ENCODE data around the gene PPP3CA.

Gene PPP3CA

DNA sequence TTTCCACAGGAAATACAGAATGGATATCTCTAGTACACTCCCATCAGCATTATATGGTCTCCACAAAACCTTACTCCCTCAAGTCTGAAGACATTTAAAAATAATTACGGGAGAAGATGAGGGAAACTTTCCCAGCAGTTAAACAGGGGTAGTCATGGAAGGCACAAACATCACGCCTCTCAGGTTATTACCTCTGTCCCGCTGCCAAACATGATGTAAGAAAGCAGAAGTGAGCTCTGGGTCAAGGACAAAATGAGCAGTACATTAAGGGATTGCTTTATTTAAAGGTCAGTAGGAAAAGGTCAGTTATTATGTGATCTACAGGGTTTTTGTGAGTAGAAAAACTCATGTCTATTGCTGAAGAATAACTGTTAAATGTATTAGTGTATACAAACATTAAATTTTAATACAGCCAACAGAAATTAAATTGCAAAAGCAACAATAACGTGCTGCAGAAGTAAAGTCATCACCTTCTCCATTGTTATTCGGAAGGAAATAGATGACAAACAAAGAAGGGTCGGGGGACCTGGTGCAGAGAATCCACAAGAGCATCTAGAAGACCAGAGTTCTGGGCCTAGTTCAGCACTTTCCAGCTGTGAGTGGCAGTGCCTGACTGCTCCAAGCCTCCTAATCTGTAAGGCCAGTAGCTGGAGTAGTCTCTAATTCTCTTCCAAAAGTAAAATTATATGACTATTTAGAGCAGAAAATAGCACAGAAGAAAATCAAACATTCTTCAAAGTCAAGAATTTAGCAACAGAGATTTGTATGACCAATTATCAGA lies 171.2 kb downstream of the PPP3CA start:
- DNase-seq (ENCODE audit: low read depth), result no peak

DNA sequence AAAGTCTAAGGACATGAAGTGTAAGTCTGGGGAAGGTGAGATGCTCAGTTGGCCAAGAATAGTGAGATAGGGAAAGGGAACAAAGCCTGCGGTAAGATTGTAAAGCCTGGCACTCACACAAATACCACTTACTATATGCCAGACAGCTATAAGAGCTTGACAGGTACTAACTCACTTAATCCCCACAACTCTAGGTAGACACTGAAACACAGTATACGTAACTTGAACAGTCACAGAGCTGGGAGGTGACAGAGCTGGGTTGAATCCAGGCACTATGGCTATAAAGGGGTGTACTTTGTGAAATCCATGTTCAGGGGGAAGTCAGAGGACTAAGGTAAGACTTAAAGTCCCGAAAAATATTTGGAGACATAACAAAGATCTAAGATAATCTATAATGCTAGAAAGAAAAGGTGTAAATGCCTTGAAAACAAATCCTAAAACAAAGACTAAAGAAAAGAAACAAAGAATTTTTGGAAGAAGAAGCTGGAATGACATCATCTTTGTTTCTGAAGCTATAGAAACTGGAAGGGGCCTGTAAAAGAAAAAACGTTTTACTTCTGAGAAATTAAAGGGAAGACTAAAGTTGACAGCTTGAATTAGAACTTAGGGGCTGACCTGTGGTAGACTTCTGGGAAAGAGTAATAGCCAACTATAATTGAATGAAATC lies 172.5 kb downstream of the PPP3CA start:
- DNase-seq (ENCODE audit: low read depth), result no peak

DNA sequence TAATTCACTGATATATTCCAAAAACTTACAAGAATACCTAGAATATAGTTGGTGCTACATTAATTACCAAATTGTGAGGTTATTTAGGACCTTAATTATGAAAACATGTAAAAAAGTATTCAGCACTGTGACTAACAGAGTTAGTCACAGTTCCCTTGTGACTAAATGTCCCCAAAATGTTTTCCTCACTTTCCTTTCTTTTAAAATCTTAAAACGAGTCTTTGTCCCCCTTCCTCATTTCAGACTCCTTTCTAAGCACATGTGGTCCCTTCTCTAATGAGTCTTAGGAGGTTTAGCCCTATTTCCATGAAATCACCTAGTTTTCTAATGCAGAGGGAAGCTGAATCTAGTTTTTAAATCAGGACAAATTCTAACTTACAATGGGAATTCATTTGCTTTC lies 175.0 kb downstream of the PPP3CA start:
- DNase-seq (ENCODE audit: low read depth), result no peak

DNA sequence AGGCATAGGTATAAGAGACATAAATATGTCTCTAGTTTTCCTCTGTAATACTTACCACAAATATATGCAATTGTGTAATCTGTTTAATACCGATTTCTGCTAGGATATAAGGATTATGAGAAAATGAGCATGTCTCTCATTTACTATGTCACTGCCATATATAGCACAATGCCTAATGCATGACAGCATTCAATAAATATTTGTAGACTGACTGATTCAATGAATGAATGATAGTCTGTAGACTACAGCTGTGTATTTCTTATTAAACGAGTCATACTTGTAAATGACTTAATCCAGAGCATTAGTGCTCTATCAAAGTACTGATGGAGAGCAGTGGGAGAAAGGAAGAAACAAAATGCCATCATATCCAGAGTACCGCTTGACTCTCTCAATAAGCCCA lies 175.6 kb downstream of the PPP3CA start:
- no peak for DNase-seq (ENCODE audit: low read depth)

DNA sequence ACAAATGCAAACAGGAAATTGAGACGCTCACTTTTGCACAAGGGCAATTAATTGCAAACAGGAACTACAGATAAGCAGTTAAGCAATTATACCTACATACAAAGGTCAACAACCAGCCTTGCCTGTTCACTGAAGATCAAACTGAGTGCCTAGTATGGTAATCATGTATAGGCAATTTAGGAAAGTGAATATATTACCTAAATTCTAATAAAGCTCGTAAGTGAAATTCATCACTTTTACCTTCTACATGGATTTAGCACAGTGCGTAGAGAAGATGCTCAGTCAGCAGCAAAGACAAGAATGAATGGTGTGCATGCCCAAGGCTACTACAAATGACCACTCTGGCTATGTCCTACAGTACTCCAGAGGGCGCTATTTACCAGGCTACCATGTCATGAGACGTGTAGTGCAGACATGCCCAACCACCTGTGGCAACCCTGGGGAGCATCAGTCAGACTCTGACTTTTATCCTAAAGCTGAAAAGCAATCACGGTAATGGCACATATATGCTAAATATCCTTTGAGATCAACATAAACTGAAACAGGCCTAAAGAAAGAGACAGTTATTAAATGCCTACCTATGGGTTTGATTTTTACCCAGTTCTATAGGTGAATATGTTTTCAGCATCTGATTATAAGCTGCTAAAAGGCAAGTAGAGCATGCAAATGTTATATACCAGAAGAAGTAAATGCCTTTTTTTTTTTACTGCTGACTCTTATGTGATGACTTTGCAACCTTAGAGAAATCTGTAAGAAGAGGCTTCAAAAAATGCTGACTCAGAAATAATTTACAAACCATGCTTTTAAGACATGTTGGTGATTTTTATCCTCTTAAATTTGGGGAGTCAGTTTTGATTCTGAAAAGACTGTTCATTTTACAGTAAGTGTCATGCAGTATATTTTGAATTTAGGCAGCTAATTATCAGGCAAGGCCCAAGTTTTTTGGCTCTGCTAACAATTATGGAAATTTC lies 178.0 kb downstream of the PPP3CA start:
- no peak for DNase-seq (ENCODE audit: low read depth)

DNA sequence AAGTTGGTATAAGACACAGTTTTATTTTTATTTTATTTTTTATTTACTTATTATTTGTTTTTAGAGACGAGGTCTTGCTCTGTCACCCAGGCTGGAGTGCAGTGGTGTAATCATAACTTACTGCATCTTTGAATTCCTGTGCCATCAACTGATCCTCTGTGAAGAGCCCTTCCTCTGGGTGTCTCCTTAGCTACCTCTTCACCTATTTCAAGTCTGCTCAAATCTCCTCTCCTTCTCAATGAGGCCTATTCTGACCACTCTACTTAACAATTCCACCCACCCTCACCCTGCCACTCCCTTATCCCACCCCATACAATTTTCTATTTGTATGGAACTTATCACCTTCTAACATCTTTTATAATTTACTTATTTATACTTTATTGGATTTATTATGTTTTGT lies 183.4 kb downstream of the PPP3CA start:
- no peak for DNase-seq (ENCODE audit: low read depth)

DNA sequence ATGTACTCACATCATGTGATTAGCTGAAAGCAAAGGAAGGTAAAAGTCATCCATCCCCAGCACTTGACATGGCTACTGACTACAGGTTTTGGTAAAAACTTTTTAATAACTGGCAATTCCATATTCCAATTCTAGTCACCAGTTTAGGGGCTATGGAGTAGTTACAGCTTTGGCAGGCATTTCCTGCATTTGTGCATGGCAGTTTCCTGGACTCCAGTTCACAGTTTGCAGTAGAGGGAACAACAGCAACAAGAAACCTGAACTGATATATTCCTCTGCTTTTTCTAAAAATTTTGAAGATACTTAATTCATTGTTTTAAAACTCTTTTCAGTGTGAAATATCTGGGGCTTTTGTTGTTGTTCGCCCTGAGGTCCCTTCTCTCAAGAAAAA lies 184.3 kb downstream of the PPP3CA start:
- no peak for DNase-seq (ENCODE audit: low read depth)

DNA sequence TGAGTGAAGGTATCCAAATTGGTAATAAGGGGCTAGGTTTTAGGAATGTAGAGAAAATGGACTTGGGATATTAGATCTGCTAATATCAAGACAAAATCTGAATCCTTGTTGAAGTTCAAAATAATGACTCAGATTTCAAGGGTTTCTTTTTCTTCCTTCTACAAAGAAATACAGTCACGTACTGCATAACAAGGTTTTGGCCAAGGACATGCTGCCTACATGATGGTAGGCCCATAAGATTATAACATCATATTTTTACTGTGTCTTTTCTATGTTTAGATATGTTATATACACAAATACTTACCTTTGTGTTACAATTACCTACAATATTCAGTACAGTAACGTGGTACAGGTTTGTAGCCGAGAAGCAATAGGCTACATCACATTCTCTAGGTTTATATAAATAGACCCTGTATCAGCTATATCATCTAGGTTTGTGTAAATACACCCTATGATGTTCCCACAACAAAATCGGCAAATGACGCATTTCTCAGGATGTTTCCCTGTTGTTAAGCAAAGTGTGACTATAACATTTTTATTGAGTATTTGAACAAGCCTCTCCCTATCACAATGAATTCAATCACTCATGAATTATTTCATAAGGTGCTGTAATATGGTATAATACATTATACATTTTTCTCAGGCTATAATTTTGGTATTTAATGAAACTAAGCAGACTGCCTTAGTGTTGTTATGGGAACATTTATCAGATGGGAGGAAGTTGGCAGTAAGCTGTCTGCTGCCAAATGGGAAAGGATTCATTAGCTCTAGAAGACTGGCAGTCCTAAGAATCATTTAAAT lies 186.3 kb downstream of the PPP3CA start:
- DNase-seq (ENCODE audit: low read depth), result no peak

DNA sequence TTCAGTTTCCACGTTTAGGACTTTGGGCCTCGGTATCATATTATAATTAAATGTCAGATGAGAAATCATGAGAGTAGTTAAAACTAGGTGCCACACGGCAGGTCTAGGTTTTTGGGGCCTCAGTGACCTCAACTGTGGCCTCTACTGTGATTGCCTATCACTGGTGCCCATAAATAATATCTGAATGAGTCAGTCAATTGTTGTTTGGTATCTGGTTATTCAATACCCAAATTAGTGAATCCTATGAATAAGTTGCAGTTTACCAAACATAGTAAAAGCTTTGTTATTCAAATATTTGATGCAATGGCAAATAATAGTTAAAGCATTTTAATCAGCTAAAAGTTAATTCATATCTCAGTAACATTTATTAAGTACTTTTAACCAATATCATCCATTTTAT lies 188.8 kb downstream of the PPP3CA start:
- no peak for DNase-seq (ENCODE audit: low read depth)

DNA sequence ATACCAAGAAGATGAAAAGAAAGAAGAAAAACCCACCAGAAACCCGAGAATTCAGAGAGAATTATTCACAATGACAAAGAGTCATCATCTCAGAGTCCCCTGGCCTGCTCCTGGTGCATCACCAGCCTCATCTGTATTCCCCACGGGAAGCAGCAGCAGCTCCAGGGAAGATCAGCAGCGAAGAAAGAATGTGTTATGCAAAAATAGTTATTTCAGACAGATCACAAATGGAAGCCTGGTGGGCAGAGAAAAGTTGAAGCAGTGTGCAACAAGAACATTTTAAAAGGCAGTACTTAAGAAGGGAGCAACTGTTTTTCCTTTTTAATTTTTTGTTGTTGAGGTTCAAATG lies 189.2 kb downstream of the PPP3CA start:
- no peak for DNase-seq (ENCODE audit: low read depth)

DNA sequence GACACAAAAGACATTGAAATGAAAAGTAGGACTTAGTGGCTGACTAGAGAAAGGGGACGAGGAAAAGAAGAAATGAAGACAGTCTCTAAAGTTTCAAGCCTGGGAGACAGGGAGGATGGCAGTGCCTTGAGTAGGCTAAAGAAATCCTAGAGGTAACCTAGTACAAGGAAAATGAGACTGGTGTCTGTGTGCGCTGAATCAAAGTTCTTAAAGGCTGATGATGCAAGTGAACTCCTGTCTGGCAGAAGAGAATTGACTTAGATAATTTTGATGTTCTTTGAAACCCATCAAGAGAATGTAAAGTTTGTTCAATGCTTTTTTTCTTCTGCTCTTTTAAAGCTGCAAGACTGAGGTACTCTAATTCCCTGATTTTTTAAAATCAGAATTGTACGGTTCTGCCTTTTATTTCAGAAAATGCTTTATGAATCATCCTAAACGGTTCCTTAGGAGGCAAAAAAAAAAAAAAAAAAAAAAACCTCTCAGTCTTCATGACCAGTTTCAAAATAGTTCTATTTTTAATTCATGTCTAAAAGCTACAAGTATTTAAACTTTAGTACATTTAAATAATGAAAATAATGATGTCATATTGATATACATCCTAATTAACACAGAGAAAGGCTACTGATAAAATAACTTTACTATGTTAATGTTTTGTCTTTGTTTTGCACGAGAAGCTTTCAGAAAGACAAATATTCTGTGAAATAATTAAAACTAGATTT lies 189.8 kb downstream of the PPP3CA start:
- no peak for DNase-seq (ENCODE audit: low read depth)

DNA sequence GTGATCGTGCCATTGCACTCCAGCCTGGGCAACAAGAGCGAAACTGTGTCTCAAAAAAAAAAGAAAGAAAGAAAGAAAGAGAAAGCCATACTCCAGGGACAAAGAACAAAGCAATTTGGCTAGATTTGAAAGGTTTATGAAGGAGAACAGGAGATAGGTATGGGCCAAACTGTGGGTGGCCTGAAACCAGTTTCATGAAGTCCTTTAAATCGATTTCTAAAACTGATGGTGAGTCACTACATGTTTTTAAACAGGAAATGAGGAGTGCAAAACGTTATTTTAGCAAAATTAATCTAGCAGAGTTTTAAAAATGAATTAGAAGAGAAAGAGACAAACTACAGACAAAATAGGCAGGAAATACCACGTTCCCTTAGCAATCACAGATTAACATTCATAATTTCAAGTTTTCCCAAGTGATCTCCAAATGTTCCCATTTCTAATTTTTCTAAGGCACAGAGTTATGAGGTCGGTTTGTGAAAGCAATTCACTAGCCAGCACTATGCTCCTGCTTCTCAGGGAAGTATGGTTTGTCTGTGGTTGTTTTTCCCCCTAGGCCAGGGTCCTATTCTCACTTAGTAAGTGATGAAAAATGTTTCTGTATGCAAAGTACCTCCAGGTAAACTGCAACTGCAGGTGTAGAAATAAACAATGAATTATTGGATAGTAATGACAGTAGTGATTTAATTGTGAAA lies 190.6 kb downstream of the PPP3CA start:
- DNase-seq (ENCODE audit: low read depth), result no peak

DNA sequence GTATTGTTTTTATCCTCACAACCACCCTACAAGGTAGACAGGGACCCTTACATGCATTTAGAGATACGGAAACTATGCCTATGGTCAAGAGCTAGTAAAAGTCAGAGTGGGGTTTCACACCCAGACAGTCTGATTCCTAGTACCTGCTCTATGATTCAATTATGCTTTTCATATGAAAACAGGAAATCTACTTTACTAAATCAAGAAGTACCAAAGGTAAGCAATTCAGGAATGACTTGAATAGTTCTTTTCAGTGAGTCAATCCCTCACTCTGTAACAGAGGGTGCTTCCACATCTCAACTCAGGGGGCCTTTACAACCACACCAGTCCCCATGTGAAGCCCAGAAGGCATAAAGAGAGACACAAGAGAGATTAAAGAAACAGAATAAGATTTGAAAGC lies 191.4 kb downstream of the PPP3CA start:
- no peak for DNase-seq (ENCODE audit: low read depth)

DNA sequence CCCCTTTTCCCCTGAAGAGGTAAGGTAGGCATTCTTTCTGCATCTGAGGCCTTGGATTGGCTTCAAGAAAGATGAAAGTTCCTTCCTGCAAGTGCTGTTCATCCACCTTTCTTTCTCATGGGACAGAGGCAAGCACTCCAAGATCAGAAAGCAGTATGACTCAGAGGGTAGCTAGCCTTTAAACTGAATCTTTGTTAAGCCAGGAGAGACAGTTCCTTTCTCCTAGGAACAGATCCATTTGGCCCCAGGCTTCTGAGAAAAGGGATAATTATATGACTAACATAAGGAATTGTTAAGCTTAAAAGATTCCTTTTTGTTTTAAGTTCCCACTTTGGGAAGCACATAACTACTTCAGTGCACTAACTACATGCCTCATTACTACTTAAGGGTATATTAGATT lies 192.0 kb downstream of the PPP3CA start:
- DNase-seq (ENCODE audit: low read depth), result no peak

DNA sequence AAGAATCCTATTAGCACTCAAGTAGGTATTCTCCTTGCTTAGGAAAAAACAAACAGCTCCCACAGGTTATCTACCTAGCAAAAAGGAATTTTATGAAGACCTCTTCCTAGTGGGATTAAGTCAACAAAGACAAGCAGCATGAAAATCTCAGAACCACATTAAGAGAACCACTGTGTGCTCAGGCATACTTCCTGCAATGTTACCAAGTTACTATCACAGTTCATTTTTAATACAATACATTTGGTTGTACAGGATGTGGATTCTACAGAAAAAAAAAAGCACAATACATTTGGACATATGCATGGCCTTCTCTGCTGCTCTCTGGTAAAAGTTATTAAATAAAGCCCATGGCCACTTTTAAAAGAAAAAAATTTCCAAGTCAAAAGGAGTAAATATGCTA lies 193.7 kb downstream of the PPP3CA start:
- no peak for DNase-seq (ENCODE audit: low read depth)

DNA sequence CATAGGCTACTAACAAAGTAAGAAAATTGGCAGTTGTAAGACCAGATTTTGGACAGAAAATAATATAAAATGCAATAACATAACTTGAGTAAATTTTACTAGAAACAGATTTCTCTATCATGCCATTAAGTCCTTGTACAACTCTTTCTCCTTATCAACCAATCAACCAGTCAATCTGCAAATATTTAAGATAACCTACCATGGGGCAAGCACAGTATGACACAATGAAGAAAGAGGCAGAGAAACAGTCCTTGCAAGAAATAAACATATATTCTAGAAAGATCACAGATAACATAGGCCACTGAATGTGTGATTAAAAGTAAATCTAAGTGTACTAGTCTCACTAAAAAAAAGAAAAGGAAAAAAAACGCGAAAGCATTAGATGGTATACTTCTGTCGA lies 194.8 kb downstream of the PPP3CA start:
- DNase-seq (ENCODE audit: low read depth), result no peak

DNA sequence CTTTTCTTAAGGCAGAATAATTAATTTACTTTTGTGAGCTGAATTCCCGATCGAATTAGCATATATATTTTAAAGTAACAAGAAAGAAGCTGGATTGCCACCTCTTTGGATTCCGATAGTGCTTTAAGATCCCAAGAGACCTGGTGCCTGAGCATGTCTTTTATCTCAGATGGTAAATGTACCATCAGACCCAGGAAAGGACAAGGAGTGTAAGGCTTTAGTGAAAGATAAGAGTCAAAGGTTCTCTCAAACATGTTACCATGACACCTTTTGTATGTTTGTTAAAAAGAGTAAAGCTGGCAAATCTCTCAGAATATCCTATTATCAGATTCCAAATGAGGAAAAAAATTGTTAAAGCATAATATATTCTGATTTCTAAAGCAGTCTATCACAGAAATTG lies 198.8 kb downstream of the PPP3CA start:
- DNase-seq (ENCODE audit: low read depth), result no peak

DNA sequence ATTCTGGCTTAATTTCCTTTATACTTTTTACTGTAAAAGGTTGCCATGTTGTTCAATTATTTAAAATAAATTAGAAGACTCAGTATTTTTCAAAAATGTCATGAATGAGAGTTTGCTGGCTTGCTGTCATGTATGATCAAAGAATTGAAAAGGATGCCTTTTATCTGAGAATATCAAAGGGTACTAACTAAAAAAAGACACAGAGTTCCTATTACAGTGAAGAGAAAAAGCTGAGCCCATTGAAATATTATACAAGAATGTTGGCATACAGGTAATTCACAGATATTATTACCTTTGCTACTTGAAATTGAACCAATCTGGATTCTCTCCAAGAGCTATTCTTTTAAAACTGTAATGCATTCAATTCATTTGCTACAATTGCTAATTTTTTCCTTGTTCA lies 200.0 kb downstream of the PPP3CA start:
- DNase-seq (ENCODE audit: low read depth), result no peak

DNA sequence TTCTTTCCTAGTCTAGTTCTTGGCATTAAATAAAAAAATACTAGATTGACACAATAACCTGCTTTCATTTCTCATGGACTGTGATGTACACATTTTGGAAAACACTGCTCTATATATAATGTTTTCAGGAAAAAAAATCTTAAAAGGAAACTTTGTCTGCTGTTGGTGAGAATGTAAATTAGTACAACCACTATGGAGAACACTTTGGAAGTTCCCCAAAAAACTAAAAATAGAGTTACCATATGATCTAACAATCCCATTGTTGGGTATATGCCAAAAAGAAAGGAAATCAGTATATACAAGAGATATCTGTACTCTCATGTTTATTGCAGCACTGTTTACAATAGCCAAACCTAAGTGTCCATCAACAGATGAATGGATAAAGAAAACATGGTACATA lies 202.3 kb downstream of the PPP3CA start:
- no peak for DNase-seq (ENCODE audit: low read depth)

DNA sequence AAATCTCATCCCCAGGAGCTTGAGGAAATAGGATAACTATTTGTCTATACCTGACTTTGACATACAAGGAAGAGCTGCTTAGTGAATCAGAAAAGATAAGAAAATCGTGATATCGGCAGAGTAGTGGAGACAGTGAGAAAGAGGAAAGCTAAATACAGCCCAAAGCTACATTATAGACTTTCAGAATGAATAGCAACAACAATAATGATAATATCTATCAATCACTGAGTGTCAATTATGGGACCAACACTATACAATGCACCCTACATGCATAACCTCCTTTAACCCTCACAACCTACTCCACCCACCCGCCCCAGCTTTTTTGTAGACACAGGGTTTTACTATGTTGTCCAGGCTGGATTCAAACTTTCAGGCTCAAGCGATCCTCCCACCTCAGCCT lies 205.1 kb downstream of the PPP3CA start:
- no peak for DNase-seq (ENCODE audit: low read depth)

DNA sequence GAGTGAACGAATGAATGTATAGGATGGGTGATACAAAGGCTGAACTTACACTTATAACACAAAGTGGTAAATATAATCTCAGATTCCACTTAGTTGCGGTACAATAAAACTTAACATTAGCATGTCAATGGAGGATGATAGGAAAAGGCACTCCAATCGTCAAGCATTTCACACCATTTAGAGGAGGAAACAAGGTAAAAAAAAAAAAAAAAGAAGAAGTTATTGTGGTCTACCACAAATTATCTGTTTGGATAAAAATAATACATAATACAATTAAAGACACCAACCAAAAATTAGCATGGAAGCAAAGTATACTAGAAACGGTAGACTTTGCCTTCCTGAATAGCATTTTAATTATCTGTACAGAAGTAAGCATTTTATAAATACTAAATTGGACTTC lies 205.5 kb downstream of the PPP3CA start:
- no peak for DNase-seq (ENCODE audit: low read depth)
